Fibroblast of lung (primary cell): Measurements from ENCODE around the gene NRCAM.

Source experiments
- EZH2 ChIP-seq: IDR thresholded peaks from 2 replicates; pipeline ENCODE4 v1.5.1; 2012; ENCODE audit warnings: low read length, control low read depth, mild to moderate bottlenecking; ENCODE audit errors: missing control alignments
- TF ChIP-seq, protein P1 (sequence below), 2 donors: IDR thresholded peaks in 1 of 2; conservative IDR thresholded peaks in 1 of 2; 1 replicate in 1 of 2; 2 replicates in 1 of 2; pipeline ENCODE4 v1.5.1; 2011 to 2012; ENCODE audit warnings: low read length in 2 of 2, control low read depth in 1 of 2, inconsistent platforms in 1 of 2, low read depth in 1 of 2, mild to moderate bottlenecking in 1 of 2

DNA sequence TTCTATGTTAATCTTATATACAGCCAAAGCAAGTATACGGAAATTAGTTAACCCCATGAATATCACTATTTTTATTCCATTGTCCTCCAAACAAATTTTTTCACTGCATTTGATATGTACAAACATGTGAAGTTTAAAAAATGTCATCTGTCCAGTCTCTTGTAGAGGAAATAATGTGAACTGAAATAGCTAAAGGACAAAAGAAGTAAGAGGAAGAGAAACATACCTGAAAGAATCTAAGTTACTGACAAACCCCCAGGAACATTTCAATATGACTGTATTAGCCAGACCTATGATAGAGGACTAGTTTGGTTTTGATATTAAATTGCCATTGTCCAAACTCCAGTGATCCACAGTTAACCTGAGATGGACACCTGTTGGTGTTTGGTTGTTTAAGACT, 80.6 kb downstream of the NRCAM start:
- TF ChIP-seq EZH2 = no peak
- TF ChIP-seq, protein P1, sequence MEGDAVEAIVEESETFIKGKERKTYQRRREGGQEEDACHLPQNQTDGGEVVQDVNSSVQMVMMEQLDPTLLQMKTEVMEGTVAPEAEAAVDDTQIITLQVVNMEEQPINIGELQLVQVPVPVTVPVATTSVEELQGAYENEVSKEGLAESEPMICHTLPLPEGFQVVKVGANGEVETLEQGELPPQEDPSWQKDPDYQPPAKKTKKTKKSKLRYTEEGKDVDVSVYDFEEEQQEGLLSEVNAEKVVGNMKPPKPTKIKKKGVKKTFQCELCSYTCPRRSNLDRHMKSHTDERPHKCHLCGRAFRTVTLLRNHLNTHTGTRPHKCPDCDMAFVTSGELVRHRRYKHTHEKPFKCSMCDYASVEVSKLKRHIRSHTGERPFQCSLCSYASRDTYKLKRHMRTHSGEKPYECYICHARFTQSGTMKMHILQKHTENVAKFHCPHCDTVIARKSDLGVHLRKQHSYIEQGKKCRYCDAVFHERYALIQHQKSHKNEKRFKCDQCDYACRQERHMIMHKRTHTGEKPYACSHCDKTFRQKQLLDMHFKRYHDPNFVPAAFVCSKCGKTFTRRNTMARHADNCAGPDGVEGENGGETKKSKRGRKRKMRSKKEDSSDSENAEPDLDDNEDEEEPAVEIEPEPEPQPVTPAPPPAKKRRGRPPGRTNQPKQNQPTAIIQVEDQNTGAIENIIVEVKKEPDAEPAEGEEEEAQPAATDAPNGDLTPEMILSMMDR (conservative IDR thresholded peaks at IDR 0.05 in 1 of 2, IDR thresholded peaks at IDR 0.05 in 1 of 2; ENCODE audit: low read depth in 1 of 2, low read length in 2 of 2) = no peak
